Stimulated activated CD8-positive, alpha-beta memory T cell treated with anti-CD3 and anti-CD28 coated beads, Interleukin-15, amount 100 ng/mL, for 1 hour (primary cell): ENCODE measurements around the gene FAM171A2.
"Not testable (repeated sequence)": the region's sequence is repeated elsewhere in the genome, so short reads cannot be mapped to it uniquely, and the experiment has no call there.

Experiments used
- DNase-seq: peaks from one replicate; pipeline ENCODE4 v3.0.0-alpha.2; 2020; ENCODE audit warnings: low read depth

FAM171A2 gene

DNA sequence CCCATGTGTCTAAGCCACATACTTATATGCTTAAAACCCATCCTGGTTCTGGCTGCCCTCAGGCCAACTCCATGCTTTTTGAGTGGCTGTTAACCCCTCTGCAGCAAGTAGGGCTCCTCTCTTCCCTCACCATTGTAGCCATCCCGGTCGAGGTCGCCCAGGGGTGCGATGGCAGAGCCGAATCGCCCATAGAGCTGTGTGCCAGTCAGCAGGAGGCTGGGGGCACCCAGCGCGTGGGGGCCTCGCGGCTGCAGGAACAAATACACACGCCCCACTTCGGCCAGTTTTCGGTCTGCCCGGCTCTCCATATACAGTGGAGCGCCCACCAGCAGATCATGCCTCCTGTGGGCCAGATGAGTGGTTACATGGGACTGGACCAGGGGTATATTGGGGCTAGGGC is 19.7 kb upstream of the FAM171A2 start:
- DNase-seq = no peak

GRCh38 chr17:44382917-44383316 is 19.3 kb upstream of the FAM171A2 start:
- no peak for DNase-seq

DNA sequence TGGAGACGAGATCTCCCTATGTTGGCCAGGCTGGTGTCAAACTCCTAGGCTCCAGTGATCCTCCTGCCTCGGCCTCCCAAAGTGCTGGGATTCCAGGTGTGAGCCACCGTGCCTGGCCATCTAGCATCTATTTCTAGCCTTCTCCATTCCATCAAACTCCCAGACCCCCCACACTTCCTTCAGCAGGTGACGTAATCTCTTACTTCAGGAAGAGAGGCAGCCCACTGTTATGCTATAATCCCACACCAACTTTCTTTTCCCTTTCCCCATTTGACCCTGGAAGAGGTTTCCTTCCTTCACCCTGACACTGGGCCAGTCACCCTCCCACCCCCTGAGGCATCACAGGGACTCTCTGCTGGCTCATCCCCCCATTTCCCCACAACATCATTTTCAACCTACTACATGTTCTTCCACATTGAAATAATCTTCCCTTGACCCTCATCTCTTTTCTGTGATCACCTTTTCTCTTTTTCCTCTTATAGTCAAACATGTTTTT is 18.2 kb upstream of the FAM171A2 start:
- DNase-seq = no peak

- DNase-seq = no peak
Observed at GRCh38 chr17:44380767-44381166, 17.1 kb upstream of the FAM171A2 start.

DNA sequence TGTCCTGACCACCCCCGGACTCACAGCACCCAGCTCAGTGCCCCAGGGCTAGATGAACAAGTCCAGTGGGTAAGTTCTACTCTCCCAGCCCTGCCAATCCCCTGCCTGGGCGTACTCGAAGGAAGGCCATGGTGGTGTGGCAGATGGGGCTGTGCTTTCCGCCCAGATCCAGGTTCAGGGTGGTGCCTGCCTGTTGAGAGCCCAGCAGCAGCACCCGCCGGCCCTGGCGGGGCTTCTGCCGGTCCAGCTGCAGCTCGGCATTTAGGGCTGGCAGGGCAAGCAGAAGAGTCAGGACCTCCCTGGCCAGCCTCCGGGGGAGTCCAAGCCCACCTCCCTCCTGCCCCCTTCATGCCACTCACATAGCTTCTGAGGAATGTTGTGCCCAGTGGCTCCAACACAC is 16.2 kb upstream of the FAM171A2 start:
- DNase-seq = no peak

DNA sequence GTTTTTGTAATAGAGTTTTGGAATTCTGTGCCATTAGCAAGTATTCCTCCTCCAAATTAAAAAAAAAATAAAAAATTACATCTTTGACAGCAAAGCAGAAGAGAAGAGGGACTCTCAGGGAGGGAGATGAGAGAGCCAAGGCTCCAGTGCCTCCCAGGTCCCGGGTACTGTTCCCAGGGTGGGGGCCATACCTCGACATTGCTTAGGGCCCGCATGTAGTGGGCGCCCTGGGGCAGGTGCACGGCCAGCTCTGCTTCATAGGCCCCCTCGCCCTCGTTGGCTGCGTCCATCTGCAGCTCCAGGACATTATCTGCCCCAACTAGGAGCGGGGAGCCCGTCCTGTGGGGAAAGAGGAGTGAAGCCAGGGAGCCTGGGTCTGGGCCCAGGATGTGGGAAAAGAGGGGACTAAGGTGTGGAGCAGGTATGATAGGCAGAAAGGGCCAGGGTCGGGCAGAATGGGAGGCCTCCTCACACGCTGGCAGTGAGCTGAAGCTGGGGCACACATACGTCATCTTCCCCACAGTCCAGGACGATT is 14.6 kb upstream of the FAM171A2 start:
- DNase-seq = no peak

GRCh38 chr17:44376779-44377178 is 13.1 kb upstream of the FAM171A2 start:
- no peak for DNase-seq

DNA sequence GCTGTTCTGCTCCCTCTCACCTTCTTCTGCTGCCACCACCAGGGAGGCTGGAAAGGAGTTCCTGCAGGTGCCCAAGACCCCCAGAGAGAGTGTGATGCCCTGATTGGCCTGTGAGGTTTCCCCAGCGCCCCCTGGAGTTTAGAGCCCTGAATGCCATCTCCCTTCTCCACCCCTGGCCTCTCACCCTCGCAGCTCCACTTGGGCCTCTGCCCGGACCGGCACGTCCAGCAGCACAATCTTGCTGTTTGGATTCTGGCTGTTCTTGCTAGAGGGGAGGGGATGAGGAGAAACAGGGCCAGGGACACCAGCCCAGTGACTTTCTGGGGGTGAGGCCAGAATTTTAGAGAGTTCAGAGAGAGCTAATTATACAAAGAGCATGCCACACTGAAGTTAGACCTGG is 12.5 kb upstream of the FAM171A2 start:
- no peak for DNase-seq

- DNase-seq = no peak
Observed at GRCh38 chr17:44375196-44376017, 11.8 kb upstream of the FAM171A2 start.

DNA sequence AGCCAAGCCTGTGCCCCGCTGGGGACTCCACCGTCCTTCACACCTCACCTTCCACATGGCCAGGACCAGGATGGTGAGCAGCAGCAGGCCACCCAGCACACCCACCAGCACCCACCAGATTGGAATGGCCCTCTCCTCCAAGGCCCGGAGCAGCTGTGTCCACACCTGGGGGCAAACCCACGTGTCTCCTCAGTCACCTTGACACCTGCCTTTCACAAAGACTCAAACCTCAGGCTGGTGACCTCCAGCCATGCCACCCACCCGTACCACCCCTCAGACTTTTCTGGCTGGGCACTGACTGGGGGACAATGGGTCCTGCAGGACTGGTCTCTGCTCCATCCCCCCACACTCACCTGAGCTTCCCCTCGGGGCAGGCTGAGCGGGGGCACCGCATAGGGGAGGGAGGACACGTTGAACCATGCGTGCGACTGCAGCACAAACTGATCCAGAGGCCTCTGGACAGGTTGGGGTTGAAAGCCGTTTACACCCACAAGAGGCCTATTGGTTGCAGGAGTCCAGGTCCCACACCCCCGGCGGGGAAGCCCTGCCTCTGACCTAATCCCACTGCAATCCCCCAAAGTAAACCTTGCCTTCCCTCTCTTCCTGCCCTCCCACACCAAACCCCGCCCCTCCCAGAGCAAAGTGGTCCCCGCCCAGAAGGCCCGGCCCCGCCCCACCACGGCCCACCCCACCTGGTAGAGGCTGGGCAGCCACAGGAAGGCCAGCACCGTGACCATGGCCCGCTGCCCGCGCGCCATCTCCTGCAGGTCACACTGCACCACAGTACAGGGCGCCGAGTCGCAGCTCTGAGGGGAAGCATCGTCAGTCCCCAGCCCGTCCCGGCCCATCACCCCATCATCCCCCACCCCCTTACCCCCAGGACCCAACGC is 10.9 kb upstream of the FAM171A2 start:
- no peak for DNase-seq

DNA sequence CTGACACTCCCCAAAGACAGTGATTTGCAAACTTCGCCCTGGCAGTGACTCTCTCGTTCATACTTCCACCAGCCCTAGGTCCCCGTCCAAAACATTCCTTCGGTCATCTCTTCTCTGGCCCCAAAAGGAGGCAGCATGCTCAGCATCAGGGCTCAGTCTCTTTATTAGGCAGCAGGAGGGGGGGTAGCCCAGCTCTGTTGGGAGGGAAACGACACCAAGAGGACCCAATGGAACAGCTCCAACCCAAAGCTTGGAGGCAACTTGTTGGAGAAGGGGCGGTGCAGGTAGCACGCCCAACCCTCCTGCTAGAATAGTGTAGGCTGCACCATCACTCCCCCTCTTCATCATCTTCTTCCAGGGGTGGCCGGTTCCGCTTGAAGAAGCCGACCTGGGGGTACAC is 8.4 kb upstream of the FAM171A2 start:
- DNase-seq = no peak

- not testable (repeated sequence) for DNase-seq
Observed at GRCh38 chr17:44369414-44370023, 5.9 kb upstream of the FAM171A2 start.

DNA sequence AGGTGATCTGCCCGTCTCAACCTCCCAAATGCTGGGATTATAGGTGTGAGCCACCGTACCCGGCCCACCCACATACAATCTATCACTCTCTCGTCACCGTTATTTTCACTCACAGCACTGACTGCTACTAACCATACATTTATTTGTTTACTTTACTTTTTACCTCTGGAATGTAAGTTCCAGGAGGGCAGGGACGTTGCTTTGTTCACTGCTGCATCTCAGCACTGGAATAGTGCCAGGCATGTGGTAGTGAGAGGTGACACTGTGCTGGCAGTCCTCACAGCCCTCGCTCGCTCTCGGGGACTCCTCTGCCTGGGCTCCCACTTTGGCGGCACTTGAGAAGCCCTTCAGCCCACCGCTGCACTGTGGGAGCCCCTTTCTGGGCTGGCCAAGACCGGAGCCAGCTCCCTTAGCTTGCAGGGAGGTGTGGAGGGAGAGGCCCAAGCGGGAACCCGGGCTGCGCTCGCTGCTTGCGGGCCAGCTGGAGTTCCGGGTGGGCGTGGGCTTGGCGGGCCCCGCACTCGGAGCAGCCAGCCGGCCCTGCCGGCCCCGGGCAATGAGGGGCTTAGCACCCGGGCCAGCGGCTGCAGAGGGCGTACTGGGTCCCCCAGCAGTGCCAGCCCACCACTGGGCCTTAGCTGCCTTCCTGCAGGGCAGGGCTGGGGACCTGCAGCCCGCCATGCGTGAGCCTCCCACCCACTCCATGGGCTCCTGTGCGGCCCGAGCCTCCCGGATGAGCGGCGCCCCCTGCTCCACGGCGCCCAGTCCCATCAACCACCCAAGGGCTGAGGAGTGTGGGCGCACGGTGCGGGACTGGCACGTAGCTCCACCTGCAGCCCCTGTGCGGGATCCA is 5.0 kb upstream of the FAM171A2 start:
- not testable (repeated sequence) for DNase-seq

- no peak for DNase-seq
Observed at GRCh38 chr17:44367231-44367979, 3.8 kb upstream of the FAM171A2 start.

DNA sequence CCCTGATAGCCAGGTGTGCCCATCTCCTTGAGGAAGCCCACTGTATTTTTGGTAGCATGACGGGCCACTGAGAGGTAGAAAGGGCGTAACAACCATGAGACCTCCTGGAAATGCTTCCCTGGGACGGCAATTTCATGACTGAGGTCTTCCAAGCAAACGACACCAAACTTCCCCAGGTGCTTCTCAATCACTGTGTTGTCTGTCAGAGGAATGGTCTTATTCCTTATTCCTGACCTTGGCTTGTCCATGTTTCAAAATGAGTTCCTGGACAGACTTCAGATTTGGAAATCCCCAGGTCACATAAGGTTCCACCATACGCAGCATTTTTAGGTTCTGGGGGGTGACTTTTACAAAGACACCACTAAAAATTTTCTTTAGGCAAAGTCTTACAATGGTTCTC is 1.4 kb upstream of the FAM171A2 start:
- not testable (repeated sequence) for DNase-seq

GRCh38 chr17:44362949-44363612 is 572 bp downstream of the FAM171A2 start:
- DNase-seq = no peak

GRCh38 chr17:44362459-44362948 is 1.1 kb downstream of the FAM171A2 start:
- DNase-seq = no peak

- no peak for DNase-seq
Observed at GRCh38 chr17:44361292-44362260, 2.1 kb downstream of the FAM171A2 start.

DNA sequence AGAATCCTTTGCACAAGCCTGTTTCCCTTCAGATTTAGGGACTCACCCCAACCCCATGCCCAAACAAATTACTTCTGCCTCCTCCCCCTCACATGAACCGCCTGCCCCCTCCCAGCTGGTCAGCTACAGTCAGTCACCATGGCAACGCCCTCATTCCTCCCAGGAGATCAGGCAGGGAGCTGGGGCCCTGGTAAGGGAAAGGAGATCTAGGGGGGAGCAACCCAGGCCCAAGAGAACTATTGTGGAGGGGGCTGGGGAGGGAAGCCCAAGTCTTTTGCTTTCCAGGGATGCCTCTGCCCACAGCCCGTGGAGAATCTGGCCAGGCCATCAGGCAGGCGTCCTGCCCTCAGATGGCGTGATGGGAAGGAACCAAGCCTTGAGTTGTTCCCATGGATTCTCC is 2.8 kb downstream of the FAM171A2 start:
- no peak for DNase-seq
